Measurements from ENCODE around the gene GH1.
"Not testable (repeated sequence)": the region's sequence is repeated elsewhere in the genome, so short reads cannot be mapped to it uniquely, and the experiment has no call there.

The GH1 gene

DNA sequence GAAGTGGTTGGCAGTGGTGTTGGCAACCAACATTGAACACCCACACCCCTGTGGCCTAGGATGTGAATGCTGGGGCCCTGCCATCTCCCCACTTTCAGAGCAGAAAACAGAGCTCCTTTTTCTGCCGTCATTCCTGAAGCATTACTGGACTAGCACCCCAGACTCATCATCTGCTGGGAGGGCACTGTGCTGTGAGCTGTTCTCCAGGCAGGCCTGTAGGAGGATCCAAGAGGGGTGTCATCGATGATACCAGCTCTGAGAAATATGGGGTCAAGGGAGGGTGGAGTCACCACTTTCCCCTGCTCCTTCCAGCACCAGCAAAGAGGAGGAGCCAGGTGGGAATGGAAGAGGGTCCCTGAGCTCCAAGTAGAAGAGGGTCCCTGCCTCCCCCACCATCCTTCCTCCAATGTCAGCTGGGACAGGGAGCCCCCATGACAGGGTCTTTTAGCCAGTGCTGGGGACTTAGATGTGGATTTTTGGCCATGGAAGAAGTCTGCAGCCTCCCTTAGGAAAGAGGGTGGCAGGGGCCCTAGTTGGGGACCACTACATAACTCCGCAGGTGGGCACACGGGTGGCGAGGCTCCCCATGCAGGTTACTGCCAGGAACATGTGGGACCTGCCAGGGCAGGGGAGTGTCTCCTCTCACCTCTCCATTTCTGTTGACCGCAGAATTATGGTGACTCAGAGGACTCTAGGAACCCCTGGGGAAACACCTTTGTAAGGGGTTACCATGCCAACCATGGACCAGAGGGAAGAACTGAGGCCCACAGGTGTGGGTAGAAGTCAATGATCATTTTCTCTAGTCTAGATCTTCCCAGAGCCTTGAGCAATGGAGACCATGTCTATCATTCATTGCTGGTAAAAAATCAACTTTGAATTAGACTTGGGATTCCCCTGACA is 19.5 kb downstream of the GH1 start:
- not testable (repeated sequence) for FAIRE-seq

GRCh38 chr17:63896524-63897354 is 21.9 kb downstream of the GH1 start, which contains the start of gene CSH1:
Gene CSH1 (minus strand): TSS chr17:63896574. CDS start chr17:63896511, 63 bp downstream.
- peak; percentile 85 for FAIRE-seq
- DNase-seq (ENCODE audit: low spot score) = not testable (repeated sequence)

More for the DNA sequence above, 19.5 kb downstream of the GH1 start:
- DNase-seq (ENCODE audit: low spot score) = not testable (repeated sequence)

DNA sequence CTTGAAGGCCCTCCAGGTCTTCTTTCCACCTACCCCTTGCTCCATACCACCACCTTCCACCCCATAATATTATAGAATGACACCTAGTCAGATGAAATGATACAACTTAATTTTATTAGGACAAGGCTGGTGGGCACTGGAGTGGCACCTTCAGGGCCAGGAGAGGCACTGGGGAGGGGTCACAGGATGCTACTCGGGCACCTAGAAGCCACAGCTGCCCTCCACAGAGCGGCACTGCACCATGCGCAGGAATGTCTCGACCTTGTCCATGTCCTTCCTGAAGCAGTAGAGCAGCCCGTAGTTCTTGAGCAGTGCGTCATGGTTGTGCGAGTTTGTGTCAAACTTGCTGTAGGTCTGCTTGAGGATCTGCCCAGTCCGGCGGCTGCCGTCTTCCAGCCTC is 23.8 kb downstream of the GH1 start:
- not testable (repeated sequence) for DNase-seq (ENCODE audit: low spot score); FAIRE-seq

GRCh38 chr17:63894021-63894420 is 24.6 kb downstream of the GH1 start:
- DNase-seq (ENCODE audit: low spot score); FAIRE-seq: not testable (repeated sequence)

GRCh38 chr17:63892316-63893037 is 26.2 kb downstream of the GH1 start:
- not testable (repeated sequence) for DNase-seq (ENCODE audit: low spot score)
- peak; percentile 9 for FAIRE-seq

DNA sequence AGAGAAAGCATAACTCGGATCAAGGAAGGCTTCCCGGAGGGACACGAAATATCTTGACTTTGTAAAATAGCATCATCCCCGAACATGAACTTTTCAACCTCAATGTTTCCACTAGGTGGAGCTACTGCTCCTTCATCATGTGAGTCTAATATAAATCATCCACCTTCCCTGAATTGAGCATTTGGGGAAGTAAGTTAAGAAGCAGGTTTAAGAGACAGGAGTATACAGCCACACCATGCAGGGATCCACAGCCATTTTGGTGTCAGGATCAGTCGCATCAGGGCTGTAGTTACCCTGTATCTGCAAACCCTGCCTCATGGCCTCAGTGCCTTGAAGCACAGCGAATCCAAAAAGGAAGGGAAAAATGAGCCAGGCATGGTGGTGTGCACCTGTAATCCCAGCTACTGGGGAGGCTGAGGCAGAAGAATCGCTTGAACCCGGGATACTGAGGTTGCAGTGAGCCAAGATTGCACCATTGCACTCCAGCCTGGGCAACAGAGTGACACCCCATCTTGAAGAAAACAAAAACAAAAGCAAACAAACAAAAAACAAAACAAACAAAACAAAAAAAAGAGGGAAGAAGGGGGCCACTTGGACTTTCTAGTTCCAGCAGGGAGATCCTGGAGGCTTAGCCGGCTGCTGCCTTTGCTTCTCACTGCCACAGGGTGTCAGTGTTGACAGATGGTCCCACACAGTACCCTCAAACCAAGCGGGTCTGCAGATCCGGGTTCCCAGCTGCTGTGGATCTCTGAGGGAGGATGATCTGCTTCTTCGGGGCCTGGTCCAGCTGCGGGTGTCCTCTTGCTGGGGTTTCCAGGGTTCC is 29.4 kb downstream of the GH1 start:
- FAIRE-seq; DNase-seq (ENCODE audit: low spot score): not testable (repeated sequence)

GRCh38 chr17:63885119-63885518 is 33.5 kb downstream of the GH1 start:
- FAIRE-seq; DNase-seq (ENCODE audit: low spot score): not testable (repeated sequence)

DNA sequence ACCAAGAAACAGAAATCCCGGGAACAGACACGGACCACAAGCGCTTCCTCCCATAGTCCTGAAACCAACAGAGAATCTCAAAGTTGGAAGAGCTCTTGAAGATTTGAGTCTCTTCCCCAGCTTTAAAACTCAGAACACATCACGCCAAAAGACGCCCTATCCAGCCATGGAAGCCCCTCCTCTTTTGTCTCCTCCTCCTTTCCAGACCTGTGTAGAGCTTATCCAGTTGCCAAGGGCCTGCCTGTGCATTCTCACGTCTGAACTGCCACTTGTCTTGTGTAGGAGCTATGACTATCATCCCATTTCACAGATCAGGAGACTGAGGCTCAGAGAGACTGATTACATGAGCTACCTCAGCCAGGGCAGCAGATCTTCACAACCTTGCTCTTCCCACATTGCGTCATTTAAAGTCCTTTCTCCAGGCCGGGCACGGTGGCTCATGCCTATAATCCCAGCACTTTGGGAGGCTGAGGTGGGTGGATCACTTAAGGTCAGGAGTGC is 36.0 kb downstream of the GH1 start:
- not testable (repeated sequence) for DNase-seq (ENCODE audit: low spot score); FAIRE-seq

GRCh38 chr17:63881935-63882601 is 36.6 kb downstream of the GH1 start, which contains the start of gene GH2:
Gene GH2 (minus strand): TSS chr17:63881944. CDS start chr17:63881801, 143 bp downstream.
- DNase-seq (ENCODE audit: low spot score) = peak; percentile 91
- no peak for FAIRE-seq

DNA sequence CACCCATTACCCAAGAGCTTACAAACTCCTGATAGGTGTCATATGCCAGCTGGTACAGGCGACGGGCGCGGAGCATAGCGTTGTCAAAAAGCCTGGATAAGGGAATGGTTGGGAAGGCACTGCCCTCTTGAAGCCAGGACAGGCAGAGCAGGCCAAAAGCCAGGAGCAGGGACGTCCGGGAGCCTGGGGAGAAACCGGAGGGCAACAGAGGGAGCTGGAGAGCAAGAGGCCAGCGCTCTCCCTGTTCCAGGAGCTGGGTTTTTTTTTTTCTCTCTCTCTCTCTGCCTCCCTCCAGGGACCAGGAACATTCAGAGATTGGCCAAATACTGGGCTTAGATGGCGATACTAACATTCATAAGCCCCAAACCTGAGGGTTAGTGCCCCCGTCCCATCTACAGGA is 37.3 kb downstream of the GH1 start:
- FAIRE-seq; DNase-seq (ENCODE audit: low spot score): not testable (repeated sequence)

GRCh38 chr17:63880706-63881105 is 37.9 kb downstream of the GH1 start:
- no peak for FAIRE-seq

DNA sequence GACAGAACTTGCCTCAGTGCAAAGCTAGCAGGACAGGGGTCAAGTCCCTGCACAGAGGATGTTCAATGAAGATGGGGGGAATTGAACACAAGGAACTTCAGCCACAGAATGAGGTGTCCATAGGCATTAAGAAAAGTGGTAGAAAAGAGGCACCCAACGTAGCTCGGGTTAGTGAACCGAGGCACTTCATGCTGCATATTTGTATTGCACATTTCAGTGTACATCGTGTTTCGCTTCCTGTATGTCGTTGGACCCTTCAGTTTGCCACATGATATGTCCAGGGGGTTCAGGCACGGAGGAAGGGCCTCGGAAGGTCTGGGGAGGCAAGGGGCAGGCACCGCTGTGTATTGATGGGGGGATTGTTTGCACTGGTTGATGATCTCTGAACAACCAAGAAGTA is 40.2 kb downstream of the GH1 start:
- FAIRE-seq; DNase-seq (ENCODE audit: low spot score): not testable (repeated sequence)

More at GRCh38 chr17:63880706-63881105, 37.9 kb downstream of the GH1 start:
- DNase-seq (ENCODE audit: low spot score) = no peak

- not testable (repeated sequence) for FAIRE-seq; DNase-seq (ENCODE audit: low spot score)
Measured at GRCh38 chr17:63874693-63875092, 43.9 kb downstream of the GH1 start.

DNA sequence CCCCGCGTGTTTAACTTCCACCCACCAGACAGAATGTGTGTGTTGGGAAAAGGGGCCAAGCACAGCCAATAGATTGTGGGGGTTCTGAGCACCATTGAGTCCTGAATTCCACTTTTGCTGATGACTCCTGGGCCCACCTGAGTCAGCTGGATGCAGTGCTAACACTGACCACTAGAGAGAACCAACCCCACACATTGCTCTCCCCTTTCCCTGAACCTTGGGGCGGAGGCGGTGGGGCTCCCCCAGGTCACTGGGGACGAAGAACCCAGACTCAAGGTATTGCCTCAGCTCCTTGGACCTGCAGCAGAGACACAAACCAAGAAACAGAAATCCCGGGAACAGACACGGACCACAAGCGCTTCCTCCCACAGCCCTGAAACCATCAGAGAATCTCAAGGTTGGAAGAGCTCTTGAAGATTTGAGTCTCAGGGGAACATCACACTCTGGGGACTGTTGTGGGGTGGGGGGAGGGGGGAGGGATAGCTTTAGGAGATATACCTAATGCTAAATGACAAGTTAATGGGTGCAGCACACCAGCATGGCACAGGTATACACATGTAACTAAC is 44.5 kb downstream of the GH1 start:
- not testable (repeated sequence) for DNase-seq (ENCODE audit: low spot score); FAIRE-seq

GRCh38 chr17:63873577-63873976 is 45.1 kb downstream of the GH1 start, which contains the start of gene CSH2:
Gene CSH2 (minus strand): TSS chr17:63873677. CDS start chr17:63873614, 63 bp downstream.
- FAIRE-seq; DNase-seq (ENCODE audit: low spot score): not testable (repeated sequence)

DNA sequence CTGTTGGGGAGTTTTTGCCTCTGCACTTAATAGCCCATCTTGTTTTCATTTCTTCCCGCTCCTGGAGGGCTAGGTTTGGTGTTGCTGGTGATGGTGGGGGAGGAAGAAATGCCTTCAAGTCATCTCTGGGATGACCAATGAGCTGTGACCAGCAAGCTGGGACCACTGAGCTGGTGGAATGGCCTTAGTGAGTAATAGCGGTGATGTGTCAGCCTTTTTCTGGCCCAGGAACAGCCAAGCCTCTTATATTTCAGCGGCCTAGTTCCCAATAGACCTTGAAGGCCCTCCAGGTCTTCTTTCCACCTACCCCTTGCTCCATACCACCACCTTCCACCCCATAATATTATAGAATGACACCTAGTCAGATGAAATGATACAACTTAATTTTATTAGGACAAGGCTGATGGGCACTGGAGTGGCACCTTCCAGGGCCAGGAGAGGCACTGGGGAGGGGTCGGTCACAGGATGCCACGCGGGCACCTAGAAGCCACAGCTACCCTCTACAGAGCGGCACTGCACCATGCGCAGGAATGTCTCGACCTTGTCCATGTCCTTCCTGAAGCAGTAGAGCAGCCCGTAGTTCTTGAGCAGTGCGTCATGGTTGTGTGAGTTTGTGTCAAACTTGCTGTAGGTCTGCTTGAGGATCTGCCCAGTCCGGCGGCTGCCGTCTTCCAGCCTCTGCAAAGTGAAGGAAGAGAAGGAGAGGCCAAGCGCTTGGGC is 46.8 kb downstream of the GH1 start:
- not testable (repeated sequence) for FAIRE-seq; DNase-seq (ENCODE audit: low spot score)

DNA sequence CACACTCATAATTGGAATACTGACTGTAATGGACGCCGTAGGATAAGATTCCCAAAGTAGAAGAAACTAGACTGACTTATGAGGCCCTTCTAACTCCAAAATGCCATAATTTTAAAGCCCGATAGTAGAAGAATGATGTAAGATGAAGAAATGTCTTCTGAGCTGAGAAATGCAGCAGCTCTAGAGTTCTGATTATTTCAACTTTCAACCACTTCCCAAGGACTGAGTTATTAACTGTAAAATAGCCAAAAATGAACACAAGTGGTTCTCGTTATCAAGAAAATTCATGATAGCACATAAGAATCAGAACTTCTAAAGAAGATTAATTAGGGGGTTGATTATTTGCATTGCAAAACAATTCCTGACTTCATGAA is 48.4 kb downstream of the GH1 start:
- not testable (repeated sequence) for FAIRE-seq

More for the DNA sequence above, 48.4 kb downstream of the GH1 start:
- not testable (repeated sequence) for DNase-seq (ENCODE audit: low spot score)

Data from urothelium cell line (cell line).